Measurements from ENCODE around the gene PLPPR3. TPM values are rescaled to one million over a fixed set of nuclear protein-coding genes. Genes with fewer than 3 reads are reported as not detected.
A peak's percentile ranks its signal among the peaks of the same experiment; 100 is the strongest.

PLPPR3 gene, protein sequence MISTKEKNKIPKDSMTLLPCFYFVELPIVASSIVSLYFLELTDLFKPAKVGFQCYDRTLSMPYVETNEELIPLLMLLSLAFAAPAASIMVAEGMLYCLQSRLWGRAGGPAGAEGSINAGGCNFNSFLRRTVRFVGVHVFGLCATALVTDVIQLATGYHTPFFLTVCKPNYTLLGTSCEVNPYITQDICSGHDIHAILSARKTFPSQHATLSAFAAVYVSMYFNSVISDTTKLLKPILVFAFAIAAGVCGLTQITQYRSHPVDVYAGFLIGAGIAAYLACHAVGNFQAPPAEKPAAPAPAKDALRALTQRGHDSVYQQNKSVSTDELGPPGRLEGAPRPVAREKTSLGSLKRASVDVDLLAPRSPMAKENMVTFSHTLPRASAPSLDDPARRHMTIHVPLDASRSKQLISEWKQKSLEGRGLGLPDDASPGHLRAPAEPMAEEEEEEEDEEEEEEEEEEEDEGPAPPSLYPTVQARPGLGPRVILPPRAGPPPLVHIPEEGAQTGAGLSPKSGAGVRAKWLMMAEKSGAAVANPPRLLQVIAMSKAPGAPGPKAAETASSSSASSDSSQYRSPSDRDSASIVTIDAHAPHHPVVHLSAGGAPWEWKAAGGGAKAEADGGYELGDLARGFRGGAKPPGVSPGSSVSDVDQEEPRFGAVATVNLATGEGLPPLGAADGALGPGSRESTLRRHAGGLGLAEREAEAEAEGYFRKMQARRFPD
- 1 to 10 TPM in 1 of 2 donors, not detected in 1; 3.1 TPM for total RNA-seq
- not detected for polyA plus RNA-seq

DNA sequence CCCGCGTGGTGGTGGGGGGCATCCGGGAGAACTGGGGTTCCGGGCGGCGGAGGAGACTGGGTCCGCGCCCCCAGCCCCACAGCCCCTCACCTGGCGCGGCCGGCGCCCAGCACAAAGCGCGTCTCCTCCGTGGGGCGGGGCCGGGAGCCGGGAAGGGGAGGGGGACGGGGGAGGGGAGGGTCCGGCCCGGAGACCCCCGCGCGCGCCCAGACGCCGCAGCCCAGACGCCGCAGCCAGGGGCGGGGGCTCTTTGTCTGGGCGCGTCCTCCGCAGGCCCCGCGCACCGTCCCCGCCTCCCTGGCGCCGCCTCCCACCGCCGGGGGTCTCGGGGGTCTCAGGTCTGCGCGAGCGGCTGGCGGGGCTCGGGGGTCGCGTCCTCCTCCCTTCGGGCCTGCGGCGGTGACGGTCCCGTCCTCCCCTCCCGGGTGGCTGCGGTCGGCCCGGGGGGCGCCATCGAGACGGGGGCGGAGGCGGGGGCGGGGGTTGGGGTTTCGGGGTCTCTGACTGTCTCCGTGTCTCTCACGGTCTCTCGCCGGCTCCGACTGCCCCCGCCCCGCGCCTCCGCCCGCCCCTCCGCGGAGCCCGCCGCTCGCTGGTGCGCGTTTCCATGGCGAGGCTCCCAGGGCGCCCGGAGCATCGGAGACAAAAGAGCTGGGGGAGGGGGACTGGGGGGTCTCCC, at the start of gene PLPPR3:
TSS of gene PLPPR3 (minus strand) at position 131 of the 679 bp plus-strand sequence. CDS start 396 bp downstream, outside the sequence.
- TF ChIP-seq FOXA2 (IDR thresholded peaks at IDR 0.05): no peak
- no peak for TF ChIP-seq GABPA (IDR thresholded peaks at IDR 0.05 in 1 of 2, conservative IDR thresholded peaks at IDR 0.05 in 1 of 2)
- TF ChIP-seq, protein P1, sequence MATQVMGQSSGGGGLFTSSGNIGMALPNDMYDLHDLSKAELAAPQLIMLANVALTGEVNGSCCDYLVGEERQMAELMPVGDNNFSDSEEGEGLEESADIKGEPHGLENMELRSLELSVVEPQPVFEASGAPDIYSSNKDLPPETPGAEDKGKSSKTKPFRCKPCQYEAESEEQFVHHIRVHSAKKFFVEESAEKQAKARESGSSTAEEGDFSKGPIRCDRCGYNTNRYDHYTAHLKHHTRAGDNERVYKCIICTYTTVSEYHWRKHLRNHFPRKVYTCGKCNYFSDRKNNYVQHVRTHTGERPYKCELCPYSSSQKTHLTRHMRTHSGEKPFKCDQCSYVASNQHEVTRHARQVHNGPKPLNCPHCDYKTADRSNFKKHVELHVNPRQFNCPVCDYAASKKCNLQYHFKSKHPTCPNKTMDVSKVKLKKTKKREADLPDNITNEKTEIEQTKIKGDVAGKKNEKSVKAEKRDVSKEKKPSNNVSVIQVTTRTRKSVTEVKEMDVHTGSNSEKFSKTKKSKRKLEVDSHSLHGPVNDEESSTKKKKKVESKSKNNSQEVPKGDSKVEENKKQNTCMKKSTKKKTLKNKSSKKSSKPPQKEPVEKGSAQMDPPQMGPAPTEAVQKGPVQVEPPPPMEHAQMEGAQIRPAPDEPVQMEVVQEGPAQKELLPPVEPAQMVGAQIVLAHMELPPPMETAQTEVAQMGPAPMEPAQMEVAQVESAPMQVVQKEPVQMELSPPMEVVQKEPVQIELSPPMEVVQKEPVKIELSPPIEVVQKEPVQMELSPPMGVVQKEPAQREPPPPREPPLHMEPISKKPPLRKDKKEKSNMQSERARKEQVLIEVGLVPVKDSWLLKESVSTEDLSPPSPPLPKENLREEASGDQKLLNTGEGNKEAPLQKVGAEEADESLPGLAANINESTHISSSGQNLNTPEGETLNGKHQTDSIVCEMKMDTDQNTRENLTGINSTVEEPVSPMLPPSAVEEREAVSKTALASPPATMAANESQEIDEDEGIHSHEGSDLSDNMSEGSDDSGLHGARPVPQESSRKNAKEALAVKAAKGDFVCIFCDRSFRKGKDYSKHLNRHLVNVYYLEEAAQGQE (IDR thresholded peaks at IDR 0.05): no peak
- TF ChIP-seq, protein P2, sequence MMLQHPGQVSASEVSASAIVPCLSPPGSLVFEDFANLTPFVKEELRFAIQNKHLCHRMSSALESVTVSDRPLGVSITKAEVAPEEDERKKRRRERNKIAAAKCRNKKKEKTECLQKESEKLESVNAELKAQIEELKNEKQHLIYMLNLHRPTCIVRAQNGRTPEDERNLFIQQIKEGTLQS (IDR thresholded peaks at IDR 0.05): no peak
- Histone ChIP-seq H3K27ac (ENCODE audit: low read depth in 1 of 2, low read length in 2 of 2) (no peak within 1 kb of the TSS), H3K27me3 (ENCODE audit: control insufficient read depth in 4 of 4, insufficient read depth in 4 of 4, low read length in 3 of 4) (peaks cover 0 to 6% (median 1%) of the 10 kb centered on the region in 4 donors), H3K4me3 (ENCODE audit: low read depth in 1 of 3, low read length in 3 of 3) (peak within 1 kb of the TSS in 1 of 3 donors; percentile 45), H3K4me1 (ENCODE audit: control insufficient read depth in 4 of 4, insufficient read depth in 4 of 4, low read length in 3 of 4) (peaks cover 0 to 8% (median 0%) of the 10 kb centered on the region in 4 donors), H3K9ac (ENCODE audit: low read depth in 1 of 2, low read length in 2 of 2) (no peak within 1 kb of the TSS), H3K36me3 (ENCODE audit: control insufficient read depth in 4 of 4, insufficient read depth in 3 of 4, low read depth in 1 of 4, low read length in 3 of 4) (no peaks in the 10 kb centered on the region), H3K9me3 (ENCODE audit: control insufficient read depth in 4 of 4, low read length in 3 of 4) (no peaks in the 10 kb centered on the region)
- no peak for DNase-seq (ENCODE audit: low spot score)
- WGBS: 3% methylated on average over 86 of the region's 86 CpGs

DNA sequence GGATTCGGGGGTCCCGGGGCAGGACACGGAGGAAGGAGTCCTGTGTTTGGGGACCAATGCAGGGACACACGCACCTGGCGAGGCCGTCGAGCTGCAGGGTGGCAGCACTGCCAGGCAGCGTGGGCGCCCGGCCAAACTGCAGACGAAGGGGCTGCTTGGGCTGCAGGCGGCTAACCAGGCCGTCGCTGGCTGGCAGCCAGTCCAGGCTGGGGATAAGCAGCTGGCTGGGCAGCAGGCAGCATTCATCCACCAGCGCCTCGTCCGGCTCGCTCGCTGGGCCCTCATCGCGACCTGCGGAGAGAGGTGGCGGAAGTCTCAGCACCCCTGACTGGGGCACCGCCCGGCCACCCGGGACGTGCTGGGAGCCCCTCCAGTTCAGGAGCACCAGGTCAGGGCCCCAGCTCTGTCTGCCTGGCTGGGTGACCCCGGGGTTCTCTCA, 49.2 kb upstream of the PLPPR3 start:
- H3K4me3 ChIP-seq (ENCODE audit: low read depth in 1 of 3, low read length in 3 of 3): no peak overlapping the region
- no peak overlapping the region for H3K27ac ChIP-seq (ENCODE audit: low read depth in 1 of 2, low read length in 2 of 2)
- DNase-seq (ENCODE audit: low spot score): no peak
- peaks cover 10 to 44% (median 12%) of the 10 kb centered on the region in 4 donors for H3K36me3 ChIP-seq (ENCODE audit: control insufficient read depth in 4 of 4, insufficient read depth in 3 of 4, low read depth in 1 of 4, low read length in 3 of 4)
- no peaks in the 10 kb centered on the region for H3K27me3 ChIP-seq (ENCODE audit: control insufficient read depth in 4 of 4, insufficient read depth in 4 of 4, low read length in 3 of 4)
- 89% methylated on average over 28 of the region's 28 CpGs for WGBS
- no peak overlapping the region for H3K9ac ChIP-seq (ENCODE audit: low read depth in 1 of 2, low read length in 2 of 2)
- no peaks in the 10 kb centered on the region for H3K4me1 ChIP-seq (ENCODE audit: control insufficient read depth in 4 of 4, insufficient read depth in 4 of 4, low read length in 3 of 4)
- no peaks in the 10 kb centered on the region for H3K9me3 ChIP-seq (ENCODE audit: control insufficient read depth in 4 of 4, low read length in 3 of 4)
- TF ChIP-seq FOXA1 (IDR thresholded peaks at IDR 0.05) (no peak), HNF4G (IDR thresholded peaks at IDR 0.05) (no peak), RXRA (IDR thresholded peaks at IDR 0.05) (no peak), SP1 (IDR thresholded peaks at IDR 0.05) (no peak), GABPA (IDR thresholded peaks at IDR 0.05 in 1 of 2, conservative IDR thresholded peaks at IDR 0.05 in 1 of 2) (no peak), NR2F2 (IDR thresholded peaks at IDR 0.05) (no peak), EGR1 (IDR thresholded peaks at IDR 0.05; ENCODE audit: low read depth in 2 of 2) (no peak), YY1 (IDR thresholded peaks at IDR 0.05) (no peak), RAD21 (IDR thresholded peaks at IDR 0.05) (no peak), TAF1 (conservative IDR thresholded peaks at IDR 0.05) (no peak), HNF4A (conservative IDR thresholded peaks at IDR 0.05) (no peak), JUND (IDR thresholded peaks at IDR 0.05) (no peak), FOXA2 (IDR thresholded peaks at IDR 0.05) (no peak)
- TF ChIP-seq, protein P3, sequence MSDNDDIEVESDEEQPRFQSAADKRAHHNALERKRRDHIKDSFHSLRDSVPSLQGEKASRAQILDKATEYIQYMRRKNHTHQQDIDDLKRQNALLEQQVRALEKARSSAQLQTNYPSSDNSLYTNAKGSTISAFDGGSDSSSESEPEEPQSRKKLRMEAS (IDR thresholded peaks at IDR 0.05): no peak
- TF ChIP-seq, protein P4, sequence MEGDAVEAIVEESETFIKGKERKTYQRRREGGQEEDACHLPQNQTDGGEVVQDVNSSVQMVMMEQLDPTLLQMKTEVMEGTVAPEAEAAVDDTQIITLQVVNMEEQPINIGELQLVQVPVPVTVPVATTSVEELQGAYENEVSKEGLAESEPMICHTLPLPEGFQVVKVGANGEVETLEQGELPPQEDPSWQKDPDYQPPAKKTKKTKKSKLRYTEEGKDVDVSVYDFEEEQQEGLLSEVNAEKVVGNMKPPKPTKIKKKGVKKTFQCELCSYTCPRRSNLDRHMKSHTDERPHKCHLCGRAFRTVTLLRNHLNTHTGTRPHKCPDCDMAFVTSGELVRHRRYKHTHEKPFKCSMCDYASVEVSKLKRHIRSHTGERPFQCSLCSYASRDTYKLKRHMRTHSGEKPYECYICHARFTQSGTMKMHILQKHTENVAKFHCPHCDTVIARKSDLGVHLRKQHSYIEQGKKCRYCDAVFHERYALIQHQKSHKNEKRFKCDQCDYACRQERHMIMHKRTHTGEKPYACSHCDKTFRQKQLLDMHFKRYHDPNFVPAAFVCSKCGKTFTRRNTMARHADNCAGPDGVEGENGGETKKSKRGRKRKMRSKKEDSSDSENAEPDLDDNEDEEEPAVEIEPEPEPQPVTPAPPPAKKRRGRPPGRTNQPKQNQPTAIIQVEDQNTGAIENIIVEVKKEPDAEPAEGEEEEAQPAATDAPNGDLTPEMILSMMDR (IDR thresholded peaks at IDR 0.05; ENCODE audit: low read depth, low read length, missing input control): no peak
- TF ChIP-seq, protein P5, sequence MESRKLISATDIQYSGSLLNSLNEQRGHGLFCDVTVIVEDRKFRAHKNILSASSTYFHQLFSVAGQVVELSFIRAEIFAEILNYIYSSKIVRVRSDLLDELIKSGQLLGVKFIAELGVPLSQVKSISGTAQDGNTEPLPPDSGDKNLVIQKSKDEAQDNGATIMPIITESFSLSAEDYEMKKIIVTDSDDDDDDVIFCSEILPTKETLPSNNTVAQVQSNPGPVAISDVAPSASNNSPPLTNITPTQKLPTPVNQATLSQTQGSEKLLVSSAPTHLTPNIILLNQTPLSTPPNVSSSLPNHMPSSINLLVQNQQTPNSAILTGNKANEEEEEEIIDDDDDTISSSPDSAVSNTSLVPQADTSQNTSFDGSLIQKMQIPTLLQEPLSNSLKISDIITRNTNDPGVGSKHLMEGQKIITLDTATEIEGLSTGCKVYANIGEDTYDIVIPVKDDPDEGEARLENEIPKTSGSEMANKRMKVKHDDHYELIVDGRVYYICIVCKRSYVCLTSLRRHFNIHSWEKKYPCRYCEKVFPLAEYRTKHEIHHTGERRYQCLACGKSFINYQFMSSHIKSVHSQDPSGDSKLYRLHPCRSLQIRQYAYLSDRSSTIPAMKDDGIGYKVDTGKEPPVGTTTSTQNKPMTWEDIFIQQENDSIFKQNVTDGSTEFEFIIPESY (IDR thresholded peaks at IDR 0.05): no peak
- TF ChIP-seq, protein P2 (IDR thresholded peaks at IDR 0.05): no peak
